Suprapubic skin (tissue), 4 donors: ENCODE results near the gene YEATS4.

ENCODE experiments used
- CTCF ChIP-seq, 2 donors: fragments of 200-600 bp in 1 of 2; fragments of 450-650 bp in 1 of 2; sonication (generic) in 1 of 2; IDR thresholded peaks; one replicate each; pipeline ENCODE4 v1.5.1; 2016 to 2019; ENCODE audit warnings: antibody characterized with exemption in 2 of 2, mild to moderate bottlenecking in 1 of 2, moderate library complexity in 1 of 2
- EP300 ChIP-seq: sonication (generic); formaldehyde crosslinking; IDR thresholded peaks from one replicate; pipeline ENCODE4 v1.6.1; 2017; ENCODE audit warnings: antibody characterized with exemption
- POLR2A ChIP-seq, 2 donors: fragments of 450-650 bp; IDR thresholded peaks; one replicate each; pipeline ENCODE4 v1.6.1; 2017; ENCODE audit warnings: antibody characterized with exemption in 2 of 2, mild to moderate bottlenecking in 2 of 2, moderate library complexity in 2 of 2
- POLR2AphosphoS5 ChIP-seq, 3 donors: sonication (generic); formaldehyde crosslinking; IDR thresholded peaks; one replicate each; pipeline ENCODE4 v1.6.1; 2017; ENCODE audit warnings: antibody characterized with exemption in 3 of 3

- TF ChIP-seq CTCF (IDR thresholded peaks at IDR 0.05) (no peak), POLR2AphosphoS5 (IDR thresholded peaks at IDR 0.05) (no peak), POLR2A (IDR thresholded peaks at IDR 0.05) (no peak), EP300 (no peak)
Measured at GRCh38 chr12:69338120-69338859, 21.3 kb upstream of the YEATS4 start.
